GM21737 (cell line): ENCODE results near the gene ANAPC4.
"Not testable (repeated sequence)": the region's sequence is repeated elsewhere in the genome, so short reads cannot be mapped to it uniquely, and the experiment has no call there.

Source experiments
- ATAC-seq: cut with Tn5 transposase; IDR thresholded peaks from one replicate; pipeline ENCODE4 v1.9.1; 2021; ENCODE audit warnings: mild to moderate bottlenecking, moderate library complexity; ENCODE audit not compliant: unreplicated experiment

Gene ANAPC4, protein sequence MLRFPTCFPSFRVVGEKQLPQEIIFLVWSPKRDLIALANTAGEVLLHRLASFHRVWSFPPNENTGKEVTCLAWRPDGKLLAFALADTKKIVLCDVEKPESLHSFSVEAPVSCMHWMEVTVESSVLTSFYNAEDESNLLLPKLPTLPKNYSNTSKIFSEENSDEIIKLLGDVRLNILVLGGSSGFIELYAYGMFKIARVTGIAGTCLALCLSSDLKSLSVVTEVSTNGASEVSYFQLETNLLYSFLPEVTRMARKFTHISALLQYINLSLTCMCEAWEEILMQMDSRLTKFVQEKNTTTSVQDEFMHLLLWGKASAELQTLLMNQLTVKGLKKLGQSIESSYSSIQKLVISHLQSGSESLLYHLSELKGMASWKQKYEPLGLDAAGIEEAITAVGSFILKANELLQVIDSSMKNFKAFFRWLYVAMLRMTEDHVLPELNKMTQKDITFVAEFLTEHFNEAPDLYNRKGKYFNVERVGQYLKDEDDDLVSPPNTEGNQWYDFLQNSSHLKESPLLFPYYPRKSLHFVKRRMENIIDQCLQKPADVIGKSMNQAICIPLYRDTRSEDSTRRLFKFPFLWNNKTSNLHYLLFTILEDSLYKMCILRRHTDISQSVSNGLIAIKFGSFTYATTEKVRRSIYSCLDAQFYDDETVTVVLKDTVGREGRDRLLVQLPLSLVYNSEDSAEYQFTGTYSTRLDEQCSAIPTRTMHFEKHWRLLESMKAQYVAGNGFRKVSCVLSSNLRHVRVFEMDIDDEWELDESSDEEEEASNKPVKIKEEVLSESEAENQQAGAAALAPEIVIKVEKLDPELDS

DNA sequence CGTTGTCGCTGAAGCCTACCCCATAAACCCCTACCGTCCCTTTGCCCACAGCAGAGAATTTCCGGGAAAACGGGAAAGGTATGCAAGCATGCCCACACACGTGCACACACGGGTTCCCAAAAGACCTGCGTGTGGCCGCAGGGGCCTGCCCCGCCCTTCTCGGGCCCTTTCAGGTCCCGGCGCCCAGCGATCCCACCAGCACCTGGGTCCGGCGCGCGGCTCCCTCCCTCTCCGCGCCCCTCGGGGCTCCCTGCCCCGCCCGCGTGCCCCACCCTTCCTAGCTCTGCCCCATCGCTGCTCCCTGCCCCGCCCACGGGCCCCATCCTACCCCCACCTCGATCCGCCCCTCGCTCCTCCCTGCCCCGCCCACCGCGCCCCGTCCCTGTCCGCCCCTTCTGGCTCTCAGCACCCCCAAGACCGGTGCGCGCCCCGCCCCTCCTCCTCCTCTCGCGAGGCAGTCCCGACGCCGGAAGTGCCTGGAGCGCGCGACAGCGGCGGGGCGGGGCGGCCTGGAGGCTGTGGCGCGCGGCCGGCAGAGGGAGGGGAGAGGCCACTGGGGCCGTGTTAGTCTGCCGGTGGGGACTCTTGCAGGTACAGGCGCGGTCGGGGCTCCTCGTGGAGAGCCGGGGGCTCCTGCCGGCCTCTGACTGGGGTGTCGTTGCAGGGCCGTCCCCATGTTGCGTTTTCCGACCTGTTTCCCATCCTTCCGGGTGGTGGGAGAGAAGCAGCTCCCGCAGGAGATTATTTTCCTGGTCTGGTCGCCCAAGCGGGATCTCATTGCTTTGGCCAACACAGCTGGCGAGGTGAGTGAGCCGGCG, at the start of gene ANAPC4:
TSS of gene ANAPC4 (plus strand) at position 510 of the 818 bp plus-strand sequence. CDS start at position 675, 165 bp downstream.
- ATAC-seq: peak; percentile 97

DNA sequence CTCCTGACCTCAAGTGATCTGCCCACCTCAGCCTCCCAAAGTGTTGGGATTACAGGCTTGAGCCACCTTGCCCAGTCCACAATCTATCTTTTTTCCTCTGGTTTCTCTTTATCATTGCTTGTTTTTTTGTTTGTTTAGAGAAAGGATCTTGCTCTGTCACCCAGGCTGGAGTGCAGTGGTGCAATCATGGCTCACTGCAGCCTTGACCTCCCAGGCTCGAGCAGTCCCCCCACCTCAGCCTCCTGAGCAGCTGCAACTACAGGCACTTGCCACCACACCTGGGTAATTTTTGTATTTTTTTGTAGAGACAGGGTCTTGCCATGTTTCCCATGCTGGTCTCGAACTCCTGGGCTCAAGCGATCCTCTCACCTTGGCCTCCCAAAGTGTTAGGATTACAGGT, 48.6 kb upstream of the ANAPC4 start:
- ATAC-seq: not testable (repeated sequence)

DNA sequence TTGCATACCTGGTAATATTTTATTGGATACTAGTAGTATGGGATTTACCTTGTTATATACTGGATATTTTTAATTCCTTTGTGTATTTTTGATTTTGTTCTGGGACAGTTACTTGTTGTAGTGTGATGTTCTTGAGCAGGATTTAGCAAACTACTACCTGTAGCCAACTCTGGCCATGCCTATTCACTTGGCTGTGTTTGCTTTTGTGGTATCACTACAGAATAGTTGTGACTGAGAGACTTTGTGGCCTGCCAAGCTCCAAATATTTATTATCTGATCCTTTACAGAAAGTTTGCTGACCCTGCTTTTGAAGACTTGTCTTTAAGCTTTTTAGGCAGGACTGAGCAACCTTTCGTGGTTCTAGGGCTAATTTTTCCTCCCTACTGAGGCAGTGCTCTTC, 46.7 kb upstream of the ANAPC4 start:
- ATAC-seq: no peak

DNA sequence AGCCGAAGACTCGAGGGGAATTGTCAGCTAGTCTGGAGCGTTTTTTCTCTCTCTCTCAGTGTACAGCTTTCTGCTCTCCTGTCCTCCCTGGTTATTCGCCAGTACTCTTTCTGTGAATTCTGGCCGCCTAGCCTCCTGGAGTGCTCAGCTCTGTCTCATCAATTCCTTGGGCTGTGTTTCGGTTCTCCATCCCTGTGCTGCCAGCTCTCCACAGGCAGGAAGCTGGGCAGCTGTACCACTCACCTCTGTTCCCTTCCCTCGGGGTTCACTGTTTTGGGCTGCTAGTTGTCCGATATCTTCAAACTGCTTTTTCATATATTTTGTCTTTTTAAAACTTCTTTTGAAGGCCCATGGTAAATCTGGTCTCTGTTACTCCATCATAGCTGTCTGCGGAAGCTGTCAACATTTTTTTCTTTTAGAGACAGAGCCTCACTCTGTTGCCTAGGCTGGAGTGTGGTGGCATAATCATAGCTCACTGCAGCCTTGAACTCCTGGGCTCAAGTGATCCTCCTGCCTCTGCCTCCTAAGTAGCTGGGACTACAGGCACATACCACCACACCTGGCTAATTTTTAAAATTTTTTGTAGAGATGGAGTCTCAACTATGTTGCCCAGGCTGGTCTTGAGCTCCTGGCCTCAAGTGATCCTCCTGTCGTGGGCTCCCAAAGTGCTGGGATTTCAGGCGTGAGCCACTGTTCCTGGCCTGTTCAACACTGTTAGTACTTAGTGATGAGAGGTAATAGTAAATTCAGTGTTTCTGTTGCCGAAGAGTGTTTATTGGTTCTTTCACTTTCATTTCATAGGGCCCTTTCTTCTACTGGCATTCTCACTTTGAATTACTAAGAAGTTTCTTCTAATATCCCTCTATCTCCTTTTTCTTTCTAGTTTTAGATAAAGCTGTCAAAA, 45.9 kb upstream of the ANAPC4 start:
- peak; percentile 81 for ATAC-seq

DNA sequence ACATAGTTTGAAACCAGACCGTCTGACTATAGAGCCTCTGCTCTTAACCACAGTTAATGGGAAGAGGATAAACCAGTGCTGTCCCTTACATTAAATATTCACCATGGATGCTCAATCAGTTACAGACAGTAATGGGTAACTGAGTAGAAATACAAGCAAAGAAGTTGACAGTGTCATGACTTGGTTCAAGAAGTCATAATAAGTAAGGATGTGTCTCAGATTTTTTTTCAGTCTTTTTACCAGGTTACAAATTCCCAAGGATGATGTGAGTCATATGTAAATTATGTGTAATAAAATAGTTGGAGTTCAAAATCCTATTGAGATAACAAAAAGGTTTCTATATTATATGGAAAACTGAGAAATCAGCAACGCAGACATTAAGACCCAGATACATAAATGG, 33.4 kb upstream of the ANAPC4 start:
- ATAC-seq: no peak

DNA sequence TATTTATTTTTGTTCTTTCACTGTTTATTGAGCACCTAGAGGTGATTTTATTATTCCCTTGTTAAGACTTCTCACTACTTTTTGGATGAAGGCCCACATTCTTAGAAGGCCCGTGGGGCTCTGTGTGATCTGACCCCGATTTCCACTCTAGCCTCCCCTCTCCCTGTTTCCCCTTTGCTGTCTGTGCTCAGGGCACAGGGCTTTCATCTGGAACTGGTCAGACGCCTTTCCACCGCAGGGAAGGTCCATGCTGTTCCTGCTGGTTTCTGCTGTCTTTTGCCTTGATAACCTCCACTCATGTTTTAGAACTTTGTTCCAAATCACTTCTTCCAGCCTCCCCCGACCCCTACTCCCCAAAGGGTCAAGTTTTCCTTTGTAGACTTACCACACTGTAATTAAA, 31.3 kb upstream of the ANAPC4 start:
- no peak for ATAC-seq

DNA sequence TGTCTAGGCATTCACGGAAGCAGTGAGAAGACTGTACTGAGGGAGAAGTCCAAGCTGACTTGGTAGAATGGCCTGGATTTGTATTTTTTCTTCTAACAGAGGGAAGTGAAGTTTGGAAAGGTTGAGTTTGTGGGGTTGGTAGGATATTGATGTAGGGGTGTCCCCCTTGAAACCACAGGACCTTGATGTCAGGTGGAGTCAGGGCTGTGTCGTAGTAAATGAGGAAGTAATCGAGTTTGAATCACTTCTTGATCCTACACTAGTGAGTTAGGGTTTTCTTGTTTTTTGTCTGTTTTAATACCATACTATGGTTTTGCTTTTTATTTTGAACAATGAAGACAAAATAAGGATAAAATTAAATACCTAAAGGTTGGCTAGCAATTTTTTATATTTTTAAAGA, 30.1 kb upstream of the ANAPC4 start:
- peak; percentile 65 for ATAC-seq

DNA sequence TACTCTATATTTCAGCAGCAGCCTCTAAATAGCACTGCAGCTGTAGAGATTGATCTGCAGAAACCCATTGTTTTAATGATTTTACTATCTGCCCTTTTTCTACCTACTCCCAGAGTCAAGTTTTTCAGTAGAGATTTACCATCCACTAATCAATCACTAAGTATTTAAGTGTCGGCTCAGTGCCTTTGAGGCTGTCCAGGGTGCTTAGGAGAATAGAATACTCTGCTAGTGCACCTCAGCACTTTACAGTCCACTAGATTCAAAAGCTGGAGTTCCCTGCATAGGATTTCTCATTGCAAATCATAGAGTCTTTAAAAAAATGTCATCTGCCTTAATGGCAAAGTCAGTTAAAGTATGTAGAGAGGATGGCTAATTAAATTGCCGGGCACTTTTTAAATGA, 29.6 kb upstream of the ANAPC4 start:
- ATAC-seq: no peak

DNA sequence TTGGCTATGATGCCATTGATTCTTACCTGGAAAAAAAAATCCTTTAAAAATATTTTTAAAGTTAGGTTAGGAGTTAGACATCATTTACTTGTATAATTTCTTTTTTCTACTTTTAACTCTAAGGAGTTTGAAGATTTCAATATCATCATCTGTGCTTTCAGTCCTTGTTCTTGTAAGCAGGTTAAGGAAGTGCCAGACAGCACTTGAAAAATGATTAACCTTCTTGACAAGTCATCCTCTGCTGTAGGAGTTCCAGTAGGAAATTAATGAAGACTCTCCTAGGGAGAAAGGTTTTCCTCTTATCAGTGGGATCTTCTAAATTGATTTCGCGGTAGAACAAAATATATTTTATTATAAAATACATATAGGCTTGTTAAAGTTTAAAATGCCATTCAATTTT, 29.1 kb upstream of the ANAPC4 start:
- no peak for ATAC-seq

DNA sequence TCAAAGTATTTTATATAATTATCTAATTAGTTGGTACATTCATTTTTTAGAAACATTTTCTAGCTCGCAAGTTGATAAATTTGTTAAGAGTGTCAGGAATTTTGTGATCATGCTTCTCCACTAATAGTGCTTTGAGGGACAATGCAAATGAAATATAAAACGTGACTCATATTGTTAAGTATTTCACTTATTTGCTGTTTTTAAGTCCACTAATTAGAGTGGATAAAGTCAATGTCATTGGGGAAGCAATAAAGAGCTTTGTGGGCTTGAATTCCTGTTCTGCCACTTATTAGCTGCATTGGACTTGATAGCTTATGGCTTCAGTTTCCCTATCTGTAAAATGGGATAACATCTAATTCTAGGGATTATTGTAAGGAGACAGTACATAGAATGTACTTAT, 26.5 kb upstream of the ANAPC4 start:
- ATAC-seq: no peak

DNA sequence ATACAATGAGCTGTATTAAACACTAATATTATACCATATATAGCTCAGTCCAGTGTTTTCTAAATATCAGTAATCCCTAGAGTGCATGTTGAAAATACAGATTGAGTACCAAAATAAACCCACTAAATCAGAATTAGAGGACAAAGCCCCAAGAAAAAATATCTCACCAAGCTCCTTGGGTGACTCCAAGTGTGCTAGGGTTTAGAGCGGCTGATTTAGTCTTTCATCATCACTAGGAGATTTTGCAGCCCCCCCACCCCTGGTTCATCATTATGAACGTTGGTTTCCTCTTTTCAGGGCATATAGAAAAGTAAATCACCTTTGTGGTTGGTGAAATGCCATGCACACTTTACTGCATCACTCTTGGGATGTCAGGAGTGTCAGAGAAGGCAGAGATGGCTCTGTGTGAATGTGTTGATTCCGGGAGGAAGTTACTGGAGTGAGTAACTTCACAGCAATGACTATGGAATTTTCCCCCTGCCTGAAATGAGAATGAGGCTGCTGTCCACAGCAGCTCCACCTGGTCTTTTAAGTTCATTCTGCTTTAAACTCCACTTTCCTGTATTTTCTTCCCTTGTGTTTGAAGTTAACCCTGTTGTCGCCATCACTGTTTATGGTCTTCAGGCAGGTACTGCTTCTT, 25.2 kb upstream of the ANAPC4 start:
- ATAC-seq: no peak

DNA sequence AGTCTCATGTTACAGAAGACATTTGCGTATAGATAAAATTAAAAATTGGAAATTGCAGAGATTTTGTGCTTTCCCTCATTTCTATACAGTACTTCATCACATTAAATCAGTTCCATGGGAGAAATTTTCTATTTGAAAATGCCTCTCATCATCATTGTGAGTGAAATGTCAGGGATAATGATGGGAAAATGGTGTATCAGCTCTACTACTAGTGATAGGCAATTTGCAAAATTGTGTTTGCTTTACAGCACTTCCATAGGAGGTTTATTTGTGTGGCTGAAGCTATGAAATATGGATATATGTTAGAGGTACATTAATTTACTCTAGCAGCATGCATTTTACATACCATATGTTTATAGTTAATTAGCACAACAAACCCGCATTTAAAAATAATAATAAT, 21.0 kb upstream of the ANAPC4 start:
- no peak for ATAC-seq

DNA sequence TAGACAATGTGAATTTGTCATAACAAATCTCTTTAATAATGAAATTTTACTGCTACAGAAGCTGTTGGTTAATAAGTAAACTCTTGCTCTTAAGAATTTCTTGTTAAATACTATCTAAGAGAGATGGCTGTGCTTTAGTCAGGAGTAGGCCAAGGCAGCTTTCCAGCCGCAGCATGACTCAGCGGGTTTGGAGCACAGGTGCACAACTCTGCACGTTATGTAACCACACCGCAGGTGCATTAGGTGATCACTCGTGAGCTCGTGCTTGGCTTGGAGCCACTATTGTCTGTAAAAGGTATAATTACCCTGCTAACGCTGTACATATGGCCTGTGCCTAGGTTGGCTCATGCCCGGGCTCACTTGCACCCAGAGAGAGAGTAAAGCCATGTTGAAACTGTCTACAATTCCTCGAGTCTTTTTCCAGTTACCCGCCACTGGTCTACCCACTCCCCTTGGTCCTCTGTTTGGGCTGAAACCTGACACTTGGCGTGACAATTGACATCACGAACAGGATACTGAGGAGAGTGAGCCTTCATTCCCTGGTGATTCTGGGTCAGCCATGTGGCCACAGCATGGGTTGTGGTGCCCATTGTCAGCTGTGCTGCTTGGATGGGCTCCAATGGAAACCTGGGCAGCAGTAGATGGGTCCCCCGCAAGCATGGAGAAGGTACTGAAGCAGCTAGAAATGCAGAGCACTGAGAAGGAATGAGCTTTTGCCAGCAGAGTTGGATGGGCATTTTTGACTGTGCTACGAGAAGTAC, 18.4 kb upstream of the ANAPC4 start:
- ATAC-seq: no peak

DNA sequence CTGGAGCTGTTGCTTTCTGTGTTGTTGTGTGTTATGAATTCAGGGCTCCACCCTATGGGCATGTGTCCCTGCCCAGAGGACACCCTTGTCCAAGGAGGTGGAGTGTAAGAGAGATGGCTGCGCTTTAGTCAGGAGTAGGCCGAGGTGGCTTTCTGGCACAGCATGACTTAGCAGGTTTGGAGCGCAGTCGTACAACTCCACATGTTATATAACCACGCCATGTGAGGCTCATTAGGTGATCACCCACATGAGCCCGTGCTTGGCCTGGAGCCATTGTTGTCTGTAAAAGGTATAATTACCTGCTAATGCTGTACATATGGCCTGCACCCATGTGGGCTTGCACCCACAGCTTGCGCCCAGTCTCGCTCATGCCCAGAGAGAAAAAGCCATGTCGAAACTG, 15.8 kb upstream of the ANAPC4 start:
- no peak for ATAC-seq

DNA sequence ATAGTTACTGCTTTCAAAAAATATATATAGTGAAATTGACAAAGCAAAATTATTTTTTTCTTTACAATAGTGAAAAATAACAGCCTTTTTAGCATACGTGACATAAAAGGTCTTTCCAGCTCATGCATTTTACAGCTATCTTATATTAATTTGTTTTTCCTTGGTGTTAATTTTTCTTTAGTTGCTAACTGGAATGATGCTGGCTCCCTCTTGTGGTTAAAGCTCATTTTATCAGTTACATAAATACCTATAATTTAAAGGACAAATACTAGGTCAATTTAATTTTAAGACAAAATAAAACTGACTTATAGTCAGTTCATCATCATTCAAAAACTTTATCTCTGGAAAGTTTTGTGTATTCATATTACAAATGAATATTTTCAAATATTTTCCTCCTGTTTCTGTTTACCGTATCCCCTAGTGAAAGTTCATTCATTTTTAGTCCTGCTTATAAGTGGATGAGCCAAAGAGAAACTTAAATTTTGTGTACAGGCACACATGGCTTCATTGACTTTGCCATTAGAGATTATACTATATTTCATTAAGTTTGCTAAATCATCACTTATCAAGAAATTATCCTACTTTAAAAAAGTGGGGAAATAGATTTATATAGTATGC, 9.9 kb upstream of the ANAPC4 start:
- no peak for ATAC-seq

DNA sequence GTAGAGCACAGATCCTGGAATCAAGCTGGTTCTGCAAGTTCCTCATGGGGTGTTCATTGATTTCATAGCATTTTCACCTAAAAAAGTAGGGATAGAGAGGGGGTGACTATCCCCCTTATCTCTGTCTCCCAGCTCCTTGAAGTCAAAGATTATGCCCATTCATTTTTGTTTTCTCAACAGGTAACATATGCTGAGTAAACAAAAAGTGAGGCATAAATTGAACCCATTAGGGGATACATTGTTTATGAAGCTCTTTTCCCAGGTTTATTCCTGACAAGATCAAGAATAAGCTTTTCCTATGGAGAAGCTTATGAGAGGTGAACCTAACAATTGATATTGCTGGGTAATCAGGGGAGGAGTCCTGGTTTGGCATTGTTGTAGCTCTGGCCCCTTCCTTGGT, 9.2 kb upstream of the ANAPC4 start:
- no peak for ATAC-seq

DNA sequence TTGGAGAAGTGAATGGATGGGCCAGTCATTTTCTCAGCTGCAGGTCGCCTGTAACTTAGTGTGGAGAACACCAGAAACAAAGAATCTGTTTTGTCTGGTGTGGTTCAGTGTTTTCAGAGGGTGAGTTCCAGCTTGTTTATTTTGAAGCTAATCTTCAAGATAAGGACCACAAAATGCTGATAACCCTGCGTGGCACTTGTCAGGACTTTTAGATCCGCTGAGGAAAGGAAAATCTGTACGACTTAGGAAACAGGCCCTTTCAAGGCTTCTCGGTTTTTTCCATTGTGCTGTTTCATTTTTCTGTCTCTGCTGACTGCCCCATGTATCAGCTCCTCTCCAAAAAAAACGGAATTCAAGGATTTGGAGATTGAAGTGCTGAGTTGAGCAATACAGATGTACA, 8.7 kb upstream of the ANAPC4 start:
- no peak for ATAC-seq

DNA sequence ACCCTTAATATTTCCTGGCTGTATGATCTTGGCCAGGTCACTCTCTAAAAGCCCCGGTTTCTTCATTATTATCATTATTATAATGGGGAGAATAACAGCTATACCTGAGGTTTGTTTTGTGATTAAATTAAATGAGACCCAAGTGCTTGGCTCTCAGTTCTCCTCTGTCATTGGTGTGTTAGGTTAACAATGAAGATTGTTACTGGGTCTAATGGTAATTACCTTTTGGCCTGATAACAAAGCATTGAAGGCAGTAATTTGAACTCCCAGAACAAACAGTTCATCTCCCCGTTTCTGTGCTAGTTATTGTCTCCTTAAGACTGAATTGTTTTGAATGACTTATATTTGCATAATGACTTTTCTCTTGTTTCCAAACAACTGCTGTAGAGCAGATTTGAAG, 6.8 kb upstream of the ANAPC4 start:
- ATAC-seq: no peak

DNA sequence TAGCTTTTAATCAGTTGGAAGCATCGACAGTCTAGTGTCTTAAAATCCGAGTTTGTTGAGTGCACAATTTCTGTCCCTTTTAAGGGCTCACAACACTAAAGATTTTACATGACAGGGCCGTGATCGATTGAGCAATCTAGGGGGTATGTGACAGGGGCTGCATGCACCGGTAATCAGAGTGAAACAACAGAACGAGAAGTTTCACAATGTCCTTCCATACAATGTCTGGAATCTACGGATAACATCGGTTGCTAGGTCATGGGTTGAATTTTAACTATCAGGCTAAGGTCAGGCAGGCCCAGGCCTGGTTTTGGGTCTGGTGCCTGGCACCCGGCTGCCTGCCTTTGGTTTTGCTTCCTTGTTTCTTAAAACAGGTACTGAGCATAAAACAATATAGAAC, 4.5 kb upstream of the ANAPC4 start:
- not testable (repeated sequence) for ATAC-seq
